ENCODE measurements around the gene HERPUD1. TPM values are rescaled to one million over a fixed set of nuclear protein-coding genes. Genes with fewer than 3 reads are reported as not detected.

HERPUD1 gene
- total and polyA plus RNA-seq, 9 of the 15 experiments (the other 6 are each of a cell fraction or from before 2014, with no cell fraction given): 14.2 to 60.7 (median 37.4) TPM

GRCh38 chr16:56950881-56951771, 19.2 kb downstream of the HERPUD1 start (continued):
- TF ChIP-seq GABPB2 (CRISPR knock-in tag; conservative IDR thresholded peaks at IDR 0.05) (no peak), MEF2A (IDR thresholded peaks at IDR 0.05; ENCODE audit: control insufficient read depth, low read depth, low read length) (no peak), ZNF384 (IDR thresholded peaks at IDR 0.05; ENCODE audit: low read depth, low read length) (no peak), RCOR1 (IDR thresholded peaks at IDR 0.05; ENCODE audit: borderline replicate concordance in 1 of 2, low read depth in 2 of 2, low read length in 2 of 2) (peak in 1 of 2 experiments; percentile 35; a peak in 1 of 4 replicates), RBFOX2 (IDR thresholded peaks at IDR 0.05; ENCODE audit: low read depth, low read length) (no peak), HDAC8 (tag; IDR thresholded peaks at IDR 0.05) (no peak), SMARCA5 (IDR thresholded peaks at IDR 0.05) (no peak), PYGO2 (tag; IDR thresholded peaks at IDR 0.05) (no peak), SMC3 (conservative IDR thresholded peaks at IDR 0.05; ENCODE audit: insufficient read depth, low read depth, low read length) (peak; percentile 59), TCF7 (IDR thresholded peaks at IDR 0.05; ENCODE audit: borderline replicate concordance) (no peak), NBN (IDR thresholded peaks at IDR 0.05; ENCODE audit: low read depth) (no peak), EGR1 (conservative IDR thresholded peaks at IDR 0.05) (no peak), MTA1 (IDR thresholded peaks at IDR 0.05; ENCODE audit: borderline replicate concordance) (peak; percentile 44; the same call in 1 of the 2 replicates), GABPA (tag; conservative IDR thresholded peaks at IDR 0.05; ENCODE audit: low read depth) (no peak)
- TF ChIP-seq, protein P1, sequence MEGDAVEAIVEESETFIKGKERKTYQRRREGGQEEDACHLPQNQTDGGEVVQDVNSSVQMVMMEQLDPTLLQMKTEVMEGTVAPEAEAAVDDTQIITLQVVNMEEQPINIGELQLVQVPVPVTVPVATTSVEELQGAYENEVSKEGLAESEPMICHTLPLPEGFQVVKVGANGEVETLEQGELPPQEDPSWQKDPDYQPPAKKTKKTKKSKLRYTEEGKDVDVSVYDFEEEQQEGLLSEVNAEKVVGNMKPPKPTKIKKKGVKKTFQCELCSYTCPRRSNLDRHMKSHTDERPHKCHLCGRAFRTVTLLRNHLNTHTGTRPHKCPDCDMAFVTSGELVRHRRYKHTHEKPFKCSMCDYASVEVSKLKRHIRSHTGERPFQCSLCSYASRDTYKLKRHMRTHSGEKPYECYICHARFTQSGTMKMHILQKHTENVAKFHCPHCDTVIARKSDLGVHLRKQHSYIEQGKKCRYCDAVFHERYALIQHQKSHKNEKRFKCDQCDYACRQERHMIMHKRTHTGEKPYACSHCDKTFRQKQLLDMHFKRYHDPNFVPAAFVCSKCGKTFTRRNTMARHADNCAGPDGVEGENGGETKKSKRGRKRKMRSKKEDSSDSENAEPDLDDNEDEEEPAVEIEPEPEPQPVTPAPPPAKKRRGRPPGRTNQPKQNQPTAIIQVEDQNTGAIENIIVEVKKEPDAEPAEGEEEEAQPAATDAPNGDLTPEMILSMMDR (IDR thresholded peaks at IDR 0.05 in 2 of 3, conservative IDR thresholded peaks at IDR 0.05 in 1 of 3; ENCODE audit: insufficient read depth in 2 of 3, low read depth in 1 of 3, low read length in 3 of 3): peak; percentile 77 to 83 (median 82)
